CD4-positive, alpha-beta T cell treated with Interleukin-17A for 1 hour (primary cell): ENCODE results near the gene MRPS21.
"Not testable (repeated sequence)": the region's sequence is repeated elsewhere in the genome, so short reads cannot be mapped to it uniquely, and the experiment has no call there.

ENCODE experiments used
- DNase-seq: peaks from one replicate; pipeline ENCODE4 v3.0.0-alpha.2; 2020

Gene MRPS21

GRCh38 chr1:150281758-150282557 lies 11.7 kb upstream of the MRPS21 start, which contains the start of gene CIART:
Gene CIART, plus strand, starts transcription at chr1:150282554. Its CDS starts 714 bp downstream, at chr1:150283268.
- DNase-seq, result peak; percentile 93

DNA sequence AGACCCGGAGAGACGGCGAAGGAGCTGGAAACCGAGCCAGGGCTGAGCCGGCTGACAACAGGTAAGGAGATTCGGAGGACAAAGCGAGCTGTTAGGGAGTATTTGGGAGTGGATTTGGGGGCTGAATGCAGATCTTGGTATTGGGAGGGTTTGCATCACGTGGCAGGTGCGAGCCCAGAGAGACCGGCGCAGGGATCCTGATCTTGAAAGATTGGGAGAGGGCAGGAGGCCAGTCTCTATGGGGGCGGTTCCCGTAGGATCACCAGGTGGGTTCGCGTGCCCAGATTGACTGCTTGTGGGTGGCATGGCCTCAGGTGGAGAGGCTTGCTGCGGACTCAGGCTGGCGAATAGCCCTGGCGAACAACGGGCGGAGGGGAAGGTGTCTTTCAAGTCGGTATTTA lies 11.1 kb upstream of the MRPS21 start:
- no peak for DNase-seq

GRCh38 chr1:150283260-150283659 lies 10.4 kb upstream of the MRPS21 start:
- DNase-seq, result no peak

GRCh38 chr1:150288382-150288781 lies 5.3 kb upstream of the MRPS21 start:
- no peak for DNase-seq

GRCh38 chr1:150288822-150289221 lies 4.8 kb upstream of the MRPS21 start:
- DNase-seq, result no peak

DNA sequence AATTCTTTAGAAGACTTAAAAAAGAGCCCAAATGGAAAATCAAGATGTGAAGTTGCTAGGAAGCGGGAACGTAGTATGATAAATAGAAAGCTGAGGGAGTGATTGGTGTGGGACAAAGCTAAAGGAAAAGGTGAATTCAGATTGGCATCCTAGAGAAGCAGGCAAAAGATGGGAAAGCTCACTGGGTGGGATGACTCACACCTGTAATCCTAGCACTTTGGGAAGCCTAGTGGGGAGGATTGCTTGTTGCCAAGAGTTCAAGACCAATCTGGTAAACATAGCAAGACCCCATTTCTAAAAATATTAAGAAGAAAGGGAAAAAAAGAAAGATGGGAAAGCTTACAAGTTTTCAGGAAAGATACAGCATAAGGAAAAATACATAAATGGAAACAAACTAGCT lies 1.8 kb downstream of the MRPS21 start:
- no peak for DNase-seq

DNA sequence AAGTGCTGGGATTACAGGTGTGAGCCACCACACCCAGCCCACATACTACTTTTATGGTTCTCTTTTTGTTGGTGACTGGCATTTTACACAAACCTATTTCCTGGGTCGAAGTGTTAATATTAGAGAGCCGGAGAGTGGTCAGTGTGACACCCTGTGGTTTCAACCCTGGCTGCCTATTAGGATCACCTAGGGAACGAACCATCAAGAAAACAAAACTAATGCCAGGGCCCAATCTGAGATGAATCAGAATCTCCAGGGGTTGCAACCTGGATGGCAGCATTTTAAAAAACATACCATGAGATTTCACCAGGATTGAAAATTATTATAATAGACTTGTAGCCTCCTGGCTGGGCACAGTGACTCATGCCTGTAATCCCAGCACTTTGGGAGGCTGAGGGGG lies 6.1 kb downstream of the MRPS21 start:
- no peak for DNase-seq

GRCh38 chr1:150302338-150302737 lies 8.7 kb downstream of the MRPS21 start:
- no peak for DNase-seq

DNA sequence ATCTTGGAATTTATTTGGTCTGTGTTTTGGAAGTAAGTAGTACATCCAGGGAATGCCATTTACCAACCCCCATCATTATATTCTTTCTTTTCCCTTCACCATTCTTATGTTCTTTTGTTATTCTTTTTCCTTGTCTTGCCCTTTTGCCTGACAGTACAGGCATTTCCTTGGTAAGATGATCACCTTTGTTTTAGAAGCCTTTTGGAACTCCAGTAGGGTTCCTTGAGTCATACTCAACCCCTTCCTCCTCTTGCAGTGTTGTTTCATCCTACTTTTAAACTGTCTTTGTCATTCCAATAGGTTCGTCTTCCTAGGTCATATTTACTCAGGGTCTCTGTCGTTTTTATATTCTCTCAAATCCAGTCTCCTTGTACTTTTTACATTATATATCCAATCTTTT lies 9.2 kb downstream of the MRPS21 start:
- no peak for DNase-seq

- DNase-seq, result not testable (repeated sequence)
Observed at GRCh38 chr1:150308585-150308984, 14.9 kb downstream of the MRPS21 start.

DNA sequence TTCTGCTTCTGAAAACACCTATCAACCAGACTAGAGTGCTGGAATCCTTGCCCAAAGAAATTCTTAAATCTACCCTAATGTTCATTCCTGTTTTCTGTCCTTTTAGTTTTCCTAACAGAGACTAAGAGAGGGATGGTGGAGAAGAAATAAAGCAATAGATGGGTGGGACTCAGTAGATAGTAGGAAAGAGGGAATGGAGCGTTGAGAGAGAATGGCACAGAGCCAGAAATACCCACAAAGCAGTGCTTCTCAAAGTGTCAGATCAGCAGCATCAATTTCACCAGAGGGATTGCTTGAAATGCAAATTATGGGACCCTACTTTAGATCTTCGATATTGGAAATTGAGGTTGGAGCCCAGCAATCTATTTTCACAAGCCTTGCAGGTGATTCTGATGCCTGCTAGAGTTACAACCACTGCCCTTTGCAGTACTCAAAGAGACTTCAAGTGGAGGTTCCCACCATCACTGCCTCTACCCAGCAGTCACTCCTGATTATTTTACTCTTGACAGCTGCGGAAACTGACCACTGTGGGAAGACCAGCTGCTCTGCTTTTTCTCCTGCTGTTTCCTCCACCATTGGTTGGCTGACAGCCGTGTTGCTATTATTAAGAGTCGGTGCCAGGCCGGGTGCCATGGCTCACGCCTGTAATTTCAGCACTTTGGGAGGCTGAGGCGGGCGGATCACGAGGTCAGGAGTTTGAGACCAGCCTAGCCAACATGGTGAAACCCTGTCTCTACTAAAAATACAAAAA lies 16.3 kb downstream of the MRPS21 start:
- DNase-seq, result no peak

DNA sequence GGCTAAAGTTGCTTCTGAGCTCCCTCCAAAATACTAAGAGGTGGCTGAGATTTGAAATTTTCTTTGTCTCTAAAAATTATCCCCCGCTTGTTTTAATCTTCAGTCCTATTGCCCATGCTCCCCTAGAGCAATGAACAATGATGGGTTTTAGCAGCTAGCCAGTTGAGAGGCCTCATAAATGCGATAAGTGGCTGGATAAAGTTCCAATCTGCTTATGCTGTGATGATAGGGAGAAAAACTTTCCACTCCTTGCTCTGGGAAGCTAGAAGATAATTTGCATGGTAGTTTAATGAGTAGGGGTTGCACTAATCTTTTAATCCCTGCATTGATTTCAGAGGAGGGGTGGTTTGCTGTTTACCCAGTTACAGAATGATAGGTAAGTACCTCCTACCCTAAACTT lies 18.1 kb downstream of the MRPS21 start:
- no peak for DNase-seq

DNA sequence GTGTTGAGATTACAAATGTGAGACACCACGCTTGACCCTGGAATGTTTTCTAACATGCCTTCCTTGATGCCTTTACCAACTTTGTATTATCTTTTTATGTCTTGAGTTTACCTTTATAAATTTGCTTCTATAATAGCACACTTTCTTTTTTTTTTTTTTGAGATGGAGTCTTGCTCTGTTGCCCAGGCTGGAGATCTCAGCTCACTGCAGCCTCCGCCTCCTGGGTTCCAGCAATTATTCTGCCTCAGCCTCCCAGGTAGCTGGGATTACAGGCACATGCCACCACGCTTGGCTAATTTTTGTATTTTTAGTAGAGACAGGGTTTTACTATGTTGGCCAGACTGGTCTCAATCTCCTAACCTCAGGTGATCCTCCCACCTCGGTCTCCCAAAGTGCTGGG lies 21.0 kb downstream of the MRPS21 start:
- DNase-seq, result not testable (repeated sequence)

DNA sequence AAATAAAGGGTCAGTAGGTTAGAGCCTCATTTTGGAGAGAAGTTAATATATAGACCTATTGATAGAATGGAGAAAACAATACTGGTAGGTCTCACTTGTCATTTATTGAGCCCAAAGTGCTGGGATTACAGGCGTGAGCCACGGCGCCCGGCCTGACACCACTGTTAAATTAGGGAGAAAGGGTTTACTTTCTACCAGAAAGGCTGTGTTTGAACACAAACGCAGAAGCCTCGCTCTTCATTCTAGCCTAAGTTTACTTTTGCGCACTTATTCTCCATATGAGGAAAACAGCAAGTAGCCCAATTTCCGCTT lies 27.0 kb downstream of the MRPS21 start:
- DNase-seq, result peak; percentile 6

DNA sequence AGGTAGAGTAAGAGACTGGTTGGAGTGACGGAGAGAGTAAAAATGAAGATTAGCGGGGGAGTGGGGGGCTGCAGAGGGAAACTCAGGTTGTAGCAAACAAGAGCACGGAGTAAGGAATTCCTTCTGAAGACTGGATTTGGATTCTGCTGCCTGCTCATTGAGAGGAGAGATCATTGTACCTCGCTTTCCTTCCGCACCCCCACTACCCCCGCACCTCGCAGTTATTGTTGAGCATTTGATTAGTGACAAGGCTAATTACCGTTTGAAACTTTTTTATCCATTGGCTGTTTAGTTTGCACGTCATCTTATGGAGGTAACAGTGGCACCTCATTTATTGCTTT lies 28.1 kb downstream of the MRPS21 start:
- DNase-seq, result peak; percentile 32

DNA sequence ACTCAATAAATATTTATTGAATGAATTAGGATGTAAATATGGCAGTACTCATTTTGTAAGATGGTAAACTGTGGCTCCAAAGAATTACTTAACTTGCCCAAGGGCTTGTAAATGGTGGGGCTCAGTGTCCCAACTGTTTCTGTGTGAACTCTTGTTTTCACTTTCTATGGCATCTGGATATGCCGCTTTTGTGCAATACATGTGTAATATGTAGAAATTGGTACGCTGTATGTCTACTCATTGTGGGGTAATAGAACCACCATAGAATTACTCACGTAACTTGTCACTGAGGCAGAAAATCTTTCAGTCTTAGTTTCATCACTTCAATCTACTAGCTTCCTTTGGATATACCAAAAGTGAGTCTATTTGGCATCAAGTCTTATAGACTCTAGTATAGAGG lies 28.6 kb downstream of the MRPS21 start:
- DNase-seq, result peak; percentile 9

DNA sequence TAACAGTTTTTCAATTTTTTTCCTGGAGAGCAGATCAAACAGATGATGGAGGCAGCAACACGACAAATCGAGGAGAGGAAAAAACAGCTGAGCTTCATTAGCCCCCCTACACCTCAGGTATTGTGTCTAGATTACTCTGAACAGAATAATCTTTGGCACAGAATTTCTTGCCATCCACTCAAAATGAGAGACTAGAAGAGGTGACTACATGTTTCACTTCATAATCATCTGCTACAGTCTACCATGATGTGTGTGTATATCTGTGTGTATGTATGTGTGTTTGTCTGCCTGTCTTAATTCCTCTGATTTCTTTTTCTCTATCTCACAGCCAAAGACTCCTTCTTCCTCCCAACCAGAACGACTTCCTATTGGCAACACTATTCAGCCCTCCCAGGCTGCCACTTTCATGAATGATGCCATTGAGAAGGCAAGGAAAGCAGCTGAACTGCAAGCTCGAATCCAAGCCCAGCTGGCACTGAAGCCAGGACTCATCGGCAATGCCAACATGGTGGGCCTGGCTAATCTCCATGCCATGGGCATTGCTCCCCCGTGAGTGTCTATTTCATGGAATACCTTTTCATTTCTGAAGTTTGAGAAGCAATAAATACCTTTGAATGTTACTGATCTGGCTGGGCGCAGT lies 39.1 kb downstream of the MRPS21 start:
- no peak for DNase-seq

- DNase-seq, result no peak
Observed at GRCh38 chr1:150346316-150346715, 52.7 kb downstream of the MRPS21 start.

GRCh38 chr1:150352866-150353265 lies 59.2 kb downstream of the MRPS21 start:
- DNase-seq, result no peak
